Inflammatory macrophage treated with lipopolysaccharide for 1 hour (primary cell): Measurements from ENCODE around the gene WWC1.

ENCODE experiments used
- DNase-seq, 2 donors: peaks; one replicate each; pipeline ENCODE4 v3.0.0-alpha.2; 2020 to 2022

WWC1 gene

GRCh38 chr5:168365581-168366081 is 74.2 kb downstream of the WWC1 start:
- DNase-seq, result no peak

- DNase-seq, result no peak
Measured at GRCh38 chr5:168366116-168366515, 74.7 kb downstream of the WWC1 start.

- no peak for DNase-seq
Measured at GRCh38 chr5:168368854-168369253, 77.4 kb downstream of the WWC1 start.

- no peak for DNase-seq
Measured at GRCh38 chr5:168370831-168371230, 79.4 kb downstream of the WWC1 start.

GRCh38 chr5:168372356-168372946 is 81.0 kb downstream of the WWC1 start:
- DNase-seq, result no peak

GRCh38 chr5:168374532-168374931 is 83.1 kb downstream of the WWC1 start:
- no peak for DNase-seq

- DNase-seq, result no peak
Measured at GRCh38 chr5:168375214-168375613, 83.8 kb downstream of the WWC1 start.

- no peak for DNase-seq
Measured at GRCh38 chr5:168377525-168377924, 86.1 kb downstream of the WWC1 start.

- no peak for DNase-seq
Measured at GRCh38 chr5:168378741-168379140, 87.3 kb downstream of the WWC1 start.

- no peak for DNase-seq
Measured at GRCh38 chr5:168382421-168382820, 91.0 kb downstream of the WWC1 start.

GRCh38 chr5:168390491-168390890 is 99.0 kb downstream of the WWC1 start:
- no peak for DNase-seq

GRCh38 chr5:168393773-168394172 is 102.3 kb downstream of the WWC1 start:
- DNase-seq, result no peak

GRCh38 chr5:168400429-168401220 is 109.2 kb downstream of the WWC1 start:
- DNase-seq, result no peak

GRCh38 chr5:168401226-168401625 is 109.8 kb downstream of the WWC1 start:
- no peak for DNase-seq

- no peak for DNase-seq
Measured at GRCh38 chr5:168401880-168402279, 110.4 kb downstream of the WWC1 start.

- DNase-seq, result no peak
Measured at GRCh38 chr5:168404365-168404764, 112.9 kb downstream of the WWC1 start.

- no peak for DNase-seq
Measured at GRCh38 chr5:168407211-168407610, 115.8 kb downstream of the WWC1 start.

- DNase-seq, result no peak
Measured at GRCh38 chr5:168408561-168409305, 117.3 kb downstream of the WWC1 start.

- peak; percentile 18 to 35 for DNase-seq
Measured at GRCh38 chr5:168409591-168410458, 118.4 kb downstream of the WWC1 start.

- DNase-seq, result no peak
Measured at GRCh38 chr5:168411871-168412270, 120.4 kb downstream of the WWC1 start.

- no peak for DNase-seq
Measured at GRCh38 chr5:168413062-168413461, 121.6 kb downstream of the WWC1 start.

- no peak for DNase-seq
Measured at GRCh38 chr5:168413596-168413995, 122.2 kb downstream of the WWC1 start.

- no peak for DNase-seq
Measured at GRCh38 chr5:168415401-168415800, 124.0 kb downstream of the WWC1 start.
